Thoracic aorta (tissue), 2 donors: ENCODE data around the gene RAB11FIP5. TPM values are rescaled to one million over a fixed set of nuclear protein-coding genes. Genes with fewer than 3 reads are reported as not detected.

Experiments
- ATAC-seq: fragments of 150-250 bp; one replicate; pipeline ENCODE4 v1.8.0; 2017; ENCODE audit warnings: low read depth; ENCODE audit not compliant: insufficient number of reproducible peaks, low FRiP score
- DNase-seq: peaks from one replicate; pipeline ENCODE4 v3.0.0-alpha.2; 2020; ENCODE audit warnings: low spot score
- H3K27ac ChIP-seq, 2 donors: fragments of 200-600 bp; sonication (generic); 1 replicate in 1 of 2; 2 replicates in 1 of 2; pipeline ENCODE4 v1.5.1; 2016; ENCODE audit warnings: mild to moderate bottlenecking in 2 of 2, moderate library complexity in 2 of 2
- H3K27me3 ChIP-seq: fragments of 200-600 bp; sonication (generic); replicated peaks from 2 replicates; pipeline ENCODE4 v1.6.0; 2016; ENCODE audit warnings: mild to moderate bottlenecking; ENCODE audit not compliant: insufficient read depth
- H3K36me3 ChIP-seq: fragments of 200-600 bp; sonication (generic); one replicate; pipeline ENCODE4 v1.5.1; 2016
- H3K4me1 ChIP-seq, 2 donors: fragments of 200-600 bp; sonication (generic); 1 replicate in 1 of 2; 2 replicates in 1 of 2; pipeline versions ENCODE4 v1.5.1 to v1.6.0; 2016; ENCODE audit warnings: low read depth in 2 of 2, mild to moderate bottlenecking in 1 of 2; ENCODE audit not compliant: control insufficient read depth in 1 of 2
- H3K4me3 ChIP-seq: fragments of 200-600 bp; sonication (generic); 2 replicates; pipeline ENCODE4 v1.5.1; 2016; ENCODE audit warnings: mild to moderate bottlenecking
- H3K9me3 ChIP-seq: fragments of 200-600 bp; sonication (generic); 2 replicates; pipeline ENCODE4 v1.5.1; 2016
- total RNA-seq, 2 donors: library from RNA; depleted of rRNA; stranded (reverse); fragments of >200 nt; gene quantifications; one replicate each; pipeline versions ENCODE4 v1.1.0 to v1.2.3, GENCODE V29; 2016
- TF ChIP-seq, protein P1 (sequence below): fragments of 200-600 bp; sonication (generic); IDR thresholded peaks from one replicate; pipeline ENCODE4 v1.5.1; 2019; ENCODE audit warnings: antibody characterized with exemption

The RAB11FIP5 gene
- total RNA-seq, 2 donors from 2014 or later: 62.4 to 78.8 TPM

- no peaks in the 10 kb centered on the region for H3K27me3 ChIP-seq
- peaks cover 22% of the 10 kb centered on the region for H3K36me3 ChIP-seq
- ATAC-seq: no peak
- no peaks in the 10 kb centered on the region for H3K9me3 ChIP-seq
- peaks cover 5 to 17% of the 10 kb centered on the region in 2 donors for H3K4me1 ChIP-seq
- H3K4me3 ChIP-seq: no peak overlapping the region
- TF ChIP-seq, protein P1, sequence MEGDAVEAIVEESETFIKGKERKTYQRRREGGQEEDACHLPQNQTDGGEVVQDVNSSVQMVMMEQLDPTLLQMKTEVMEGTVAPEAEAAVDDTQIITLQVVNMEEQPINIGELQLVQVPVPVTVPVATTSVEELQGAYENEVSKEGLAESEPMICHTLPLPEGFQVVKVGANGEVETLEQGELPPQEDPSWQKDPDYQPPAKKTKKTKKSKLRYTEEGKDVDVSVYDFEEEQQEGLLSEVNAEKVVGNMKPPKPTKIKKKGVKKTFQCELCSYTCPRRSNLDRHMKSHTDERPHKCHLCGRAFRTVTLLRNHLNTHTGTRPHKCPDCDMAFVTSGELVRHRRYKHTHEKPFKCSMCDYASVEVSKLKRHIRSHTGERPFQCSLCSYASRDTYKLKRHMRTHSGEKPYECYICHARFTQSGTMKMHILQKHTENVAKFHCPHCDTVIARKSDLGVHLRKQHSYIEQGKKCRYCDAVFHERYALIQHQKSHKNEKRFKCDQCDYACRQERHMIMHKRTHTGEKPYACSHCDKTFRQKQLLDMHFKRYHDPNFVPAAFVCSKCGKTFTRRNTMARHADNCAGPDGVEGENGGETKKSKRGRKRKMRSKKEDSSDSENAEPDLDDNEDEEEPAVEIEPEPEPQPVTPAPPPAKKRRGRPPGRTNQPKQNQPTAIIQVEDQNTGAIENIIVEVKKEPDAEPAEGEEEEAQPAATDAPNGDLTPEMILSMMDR: no peak
- no peak for DNase-seq
- no peak overlapping the region for H3K27ac ChIP-seq
Measured at GRCh38 chr2:73076701-73077423, 35.9 kb downstream of the RAB11FIP5 start.

DNA sequence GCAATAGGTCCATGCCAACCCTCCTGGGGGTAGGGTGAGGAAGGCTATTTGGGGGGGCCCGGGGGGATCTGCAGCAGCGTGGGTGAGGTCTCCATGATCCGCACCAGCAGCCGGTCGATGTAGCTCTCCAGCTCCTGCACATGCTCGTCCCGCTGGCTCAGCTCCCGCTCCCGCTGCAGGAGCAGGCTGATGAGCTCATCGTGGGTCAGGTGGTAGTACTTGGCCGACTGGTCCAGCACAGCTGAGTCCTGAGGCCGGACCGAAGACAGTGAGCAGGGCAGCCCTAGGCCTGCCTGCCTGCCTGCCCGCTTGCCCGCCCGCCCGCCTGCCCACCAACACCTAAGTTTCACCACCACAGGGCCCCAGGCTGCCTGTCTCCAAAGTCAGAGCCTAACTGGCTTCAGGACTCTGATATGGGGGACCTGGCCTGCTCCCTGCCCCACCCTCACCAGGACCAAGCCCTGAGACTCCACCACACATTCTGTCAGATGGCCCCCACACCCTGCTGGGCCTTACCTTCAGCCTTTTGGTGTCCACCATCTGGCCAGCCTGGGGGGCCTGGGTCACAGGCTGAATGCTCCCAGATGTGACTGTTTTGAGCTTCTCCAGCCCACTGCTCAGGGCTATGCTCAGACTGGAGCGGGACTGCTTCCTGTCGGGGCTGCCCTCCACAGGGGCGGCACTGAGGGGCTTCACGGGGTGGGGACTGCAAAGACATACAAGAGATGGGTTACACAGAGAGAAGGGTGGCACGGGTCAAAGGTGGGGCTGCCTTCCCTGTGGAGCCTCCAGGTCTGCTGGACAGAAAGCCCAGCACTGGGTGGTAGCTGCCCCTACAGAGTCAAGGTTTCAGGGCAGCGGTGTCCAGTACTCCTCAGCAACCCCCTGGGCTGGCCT, 37.0 kb downstream of the RAB11FIP5 start:
- H3K27me3 ChIP-seq: no peaks in the 10 kb centered on the region
- DNase-seq: no peak
- no peaks in the 10 kb centered on the region for H3K9me3 ChIP-seq
- H3K4me3 ChIP-seq: no peak overlapping the region
- TF ChIP-seq, protein P1: no peak
- H3K36me3 ChIP-seq: peaks cover 17% of the 10 kb centered on the region
- ATAC-seq: no peak
- peak overlapping the region in 1 of 2 donors; percentile 53 for H3K27ac ChIP-seq
- H3K4me1 ChIP-seq: peaks cover 5 to 9% of the 10 kb centered on the region in 2 donors

DNA sequence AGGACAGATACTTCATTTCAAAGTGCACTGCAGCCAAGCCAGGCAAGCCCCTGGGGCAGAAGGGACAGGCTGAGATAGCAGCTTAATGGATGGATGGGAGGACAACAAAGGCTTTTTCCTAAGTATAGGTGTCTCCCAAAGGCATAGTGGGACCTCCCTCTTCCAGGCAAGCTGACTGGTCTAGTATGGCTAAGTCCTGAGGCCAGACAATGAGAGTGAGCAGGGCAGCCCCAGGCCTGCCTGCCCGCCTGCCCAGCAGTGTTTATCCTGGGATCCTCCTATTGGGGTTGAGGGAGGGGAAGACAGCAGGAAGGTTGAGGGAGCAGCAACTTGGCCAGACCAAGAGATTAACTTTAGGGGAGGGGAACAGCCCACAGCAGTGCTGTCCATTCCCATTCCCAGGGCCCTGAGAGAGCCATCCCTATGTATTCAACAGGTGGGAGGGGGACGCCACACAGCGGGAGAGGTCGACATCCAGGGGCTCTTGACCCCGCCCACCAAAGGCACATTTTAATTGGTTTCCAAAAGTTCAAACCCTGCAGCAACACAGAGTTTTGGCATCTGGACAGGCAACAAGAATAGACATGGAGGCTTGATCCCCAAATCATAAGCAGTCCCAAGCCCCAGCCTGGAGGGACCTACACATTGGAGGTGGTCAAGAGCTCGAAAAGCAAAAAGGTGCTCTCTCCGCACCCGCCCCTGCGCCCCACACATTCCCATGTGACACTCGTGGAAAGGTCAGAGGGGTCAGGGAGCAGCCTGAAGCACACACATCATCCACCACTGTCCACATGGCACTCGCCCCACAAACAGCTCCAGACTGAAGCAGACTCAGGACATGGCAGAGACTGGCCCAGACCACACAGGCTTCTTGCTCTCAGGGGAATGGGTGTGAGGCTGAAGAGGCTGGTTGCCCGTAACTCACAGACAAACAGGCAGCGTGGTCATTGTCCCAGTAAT, 38.4 kb downstream of the RAB11FIP5 start:
- H3K27ac ChIP-seq: no peak overlapping the region
- ATAC-seq: no peak
- H3K27me3 ChIP-seq: no peaks in the 10 kb centered on the region

DNA sequence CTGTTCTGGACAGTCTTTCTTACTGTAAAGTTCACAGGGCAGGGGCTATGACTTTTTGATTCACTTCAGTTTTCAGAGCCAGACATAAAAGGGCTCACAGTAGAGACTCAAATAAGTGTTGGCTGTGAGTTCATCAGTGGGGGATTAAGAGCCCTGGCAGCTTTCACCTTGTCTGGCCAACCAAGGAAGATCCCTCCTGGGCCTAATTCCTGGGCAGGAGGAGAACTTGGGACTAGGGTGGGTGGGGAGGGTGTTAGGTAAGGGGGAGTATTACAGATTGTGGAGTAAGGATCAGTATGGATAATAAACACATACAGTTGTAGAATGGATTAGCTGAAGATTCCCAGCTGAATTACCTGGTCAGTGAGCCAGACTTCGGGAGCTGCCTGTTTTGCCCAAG, 40.3 kb downstream of the RAB11FIP5 start:
- Histone ChIP-seq H3K4me1 (peaks cover 16 to 28% of the 10 kb centered on the region in 2 donors), H3K4me3 (peak overlapping the region; percentile 78), H3K36me3 (no peaks in the 10 kb centered on the region), H3K27ac (peak overlapping the region; percentile 87 to 92), H3K27me3 (no peaks in the 10 kb centered on the region), H3K9me3 (no peaks in the 10 kb centered on the region)
- ATAC-seq (no peak), DNase-seq (no peak)
- TF ChIP-seq, protein P1: no peak

More for the DNA sequence above, 38.4 kb downstream of the RAB11FIP5 start:
- H3K9me3 ChIP-seq: no peaks in the 10 kb centered on the region
- no peak for DNase-seq
- TF ChIP-seq, protein P1: no peak
- no peak overlapping the region for H3K4me3 ChIP-seq
- H3K36me3 ChIP-seq: peaks cover 4% of the 10 kb centered on the region
- peaks cover 10 to 17% of the 10 kb centered on the region in 2 donors for H3K4me1 ChIP-seq
